Measurements from ENCODE around the gene CIB4. TPM values are rescaled to one million over a fixed set of nuclear protein-coding genes. Genes with fewer than 3 reads are reported as not detected.

The CIB4 gene
- total and polyA plus RNA-seq, 4 donors = 1.3 TPM; not detected in 3

GRCh38 chr2:26570083-26570430 lies 71.1 kb downstream of the CIB4 start:
- no peak for TF ChIP-seq CTCF (IDR thresholded peaks at IDR 0.05; ENCODE audit: control extremely low read depth, extremely low read depth)
- DNase-seq (peak in 1 of 3 donors; percentile 0), ATAC-seq (ENCODE audit: insufficient read depth, low FRiP score) (no peak)
- no peak overlapping the region for H3K4me3 ChIP-seq
- no peaks in the 10 kb centered on the region for H3K36me3 ChIP-seq (ENCODE audit: control insufficient read depth in 4 of 4, insufficient read depth in 4 of 4, low read length in 4 of 4)
- H3K9me3 ChIP-seq (ENCODE audit: control insufficient read depth in 4 of 4, insufficient read depth in 3 of 4, low read length in 3 of 4) = peaks cover 0 to 3% (median 0%) of the 10 kb centered on the region in 4 donors
- no peak overlapping the region for H3K9ac ChIP-seq (ENCODE audit: insufficient read depth in 1 of 2, low read length in 2 of 2)
- 78 to 89% methylated on average over 8 of the region's 8 CpGs for WGBS, 2 donors
- peaks cover 0 to 5% (median 3%) of the 10 kb centered on the region in 3 donors for H3K27me3 ChIP-seq (ENCODE audit: control insufficient read depth in 3 of 3, insufficient read depth in 3 of 3, low read length in 2 of 3)
- no peak overlapping the region for H3K27ac ChIP-seq (ENCODE audit: low read depth in 1 of 2, low read length in 1 of 2)
- H3K4me1 ChIP-seq (ENCODE audit: control insufficient read depth in 5 of 5, insufficient read depth in 5 of 5, low read length in 5 of 5) = no peaks in the 10 kb centered on the region

- no peak for TF ChIP-seq CTCF (IDR thresholded peaks at IDR 0.05; ENCODE audit: control extremely low read depth, extremely low read depth)
- peaks cover 0 to 3% (median 0%) of the 10 kb centered on the region in 4 donors for H3K9me3 ChIP-seq (ENCODE audit: control insufficient read depth in 4 of 4, insufficient read depth in 3 of 4, low read length in 3 of 4)
- no peaks in the 10 kb centered on the region for H3K36me3 ChIP-seq (ENCODE audit: control insufficient read depth in 4 of 4, insufficient read depth in 4 of 4, low read length in 4 of 4)
- H3K27ac ChIP-seq (ENCODE audit: low read depth in 1 of 2, low read length in 1 of 2) = no peak overlapping the region
- peak in 1 of 3 donors; percentile 9 for DNase-seq
- H3K4me1 ChIP-seq (ENCODE audit: control insufficient read depth in 5 of 5, insufficient read depth in 5 of 5, low read length in 5 of 5) = no peaks in the 10 kb centered on the region
- no peak overlapping the region for H3K4me3 ChIP-seq
- H3K9ac ChIP-seq (ENCODE audit: insufficient read depth in 1 of 2, low read length in 2 of 2) = no peak overlapping the region
- peaks cover 0 to 5% (median 3%) of the 10 kb centered on the region in 3 donors for H3K27me3 ChIP-seq (ENCODE audit: control insufficient read depth in 3 of 3, insufficient read depth in 3 of 3, low read length in 2 of 3)
- ATAC-seq (ENCODE audit: insufficient read depth, low FRiP score) = no peak
- whole genome bisulfite sequencing, 2 donors = 90 to 95% methylated on average over 12 of the region's 12 CpGs
These were observed 71.7 kb downstream of the CIB4 start for GRCh38 chr2:26569216-26570082.

GRCh38 chr2:26568076-26568890 lies 72.9 kb downstream of the CIB4 start:
- H3K4me3 ChIP-seq = no peak overlapping the region
- DNase-seq (peak in 1 of 3 donors; percentile 4), ATAC-seq (ENCODE audit: insufficient read depth, low FRiP score) (no peak)
- H3K27me3 ChIP-seq (ENCODE audit: control insufficient read depth in 3 of 3, insufficient read depth in 3 of 3, low read length in 2 of 3) = peaks cover 3 to 5% (median 3%) of the 10 kb centered on the region in 3 donors
- H3K9me3 ChIP-seq (ENCODE audit: control insufficient read depth in 4 of 4, insufficient read depth in 3 of 4, low read length in 3 of 4) = peaks cover 0 to 3% (median 0%) of the 10 kb centered on the region in 4 donors
- H3K9ac ChIP-seq (ENCODE audit: insufficient read depth in 1 of 2, low read length in 2 of 2) = no peak overlapping the region
- 85 to 86% methylated on average over 7 of the region's 7 CpGs for WGBS, 2 donors
- H3K4me1 ChIP-seq (ENCODE audit: control insufficient read depth in 5 of 5, insufficient read depth in 5 of 5, low read length in 5 of 5) = no peaks in the 10 kb centered on the region
- no peaks in the 10 kb centered on the region for H3K36me3 ChIP-seq (ENCODE audit: control insufficient read depth in 4 of 4, insufficient read depth in 4 of 4, low read length in 4 of 4)
- no peak for TF ChIP-seq CTCF (IDR thresholded peaks at IDR 0.05; ENCODE audit: control extremely low read depth, extremely low read depth)
- H3K27ac ChIP-seq (ENCODE audit: low read depth in 1 of 2, low read length in 1 of 2) = no peak overlapping the region
